Measurements from ENCODE around the gene EXTL2. TPM values are rescaled to one million over a fixed set of nuclear protein-coding genes. Genes with fewer than 3 reads are reported as not detected.

The EXTL2 gene
- total and polyA plus RNA-seq, 9 of the 15 experiments (the other 6 are each of a cell fraction or from before 2014, with no cell fraction given): 8.5 to 40.7 (median 26.0) TPM

DNA sequence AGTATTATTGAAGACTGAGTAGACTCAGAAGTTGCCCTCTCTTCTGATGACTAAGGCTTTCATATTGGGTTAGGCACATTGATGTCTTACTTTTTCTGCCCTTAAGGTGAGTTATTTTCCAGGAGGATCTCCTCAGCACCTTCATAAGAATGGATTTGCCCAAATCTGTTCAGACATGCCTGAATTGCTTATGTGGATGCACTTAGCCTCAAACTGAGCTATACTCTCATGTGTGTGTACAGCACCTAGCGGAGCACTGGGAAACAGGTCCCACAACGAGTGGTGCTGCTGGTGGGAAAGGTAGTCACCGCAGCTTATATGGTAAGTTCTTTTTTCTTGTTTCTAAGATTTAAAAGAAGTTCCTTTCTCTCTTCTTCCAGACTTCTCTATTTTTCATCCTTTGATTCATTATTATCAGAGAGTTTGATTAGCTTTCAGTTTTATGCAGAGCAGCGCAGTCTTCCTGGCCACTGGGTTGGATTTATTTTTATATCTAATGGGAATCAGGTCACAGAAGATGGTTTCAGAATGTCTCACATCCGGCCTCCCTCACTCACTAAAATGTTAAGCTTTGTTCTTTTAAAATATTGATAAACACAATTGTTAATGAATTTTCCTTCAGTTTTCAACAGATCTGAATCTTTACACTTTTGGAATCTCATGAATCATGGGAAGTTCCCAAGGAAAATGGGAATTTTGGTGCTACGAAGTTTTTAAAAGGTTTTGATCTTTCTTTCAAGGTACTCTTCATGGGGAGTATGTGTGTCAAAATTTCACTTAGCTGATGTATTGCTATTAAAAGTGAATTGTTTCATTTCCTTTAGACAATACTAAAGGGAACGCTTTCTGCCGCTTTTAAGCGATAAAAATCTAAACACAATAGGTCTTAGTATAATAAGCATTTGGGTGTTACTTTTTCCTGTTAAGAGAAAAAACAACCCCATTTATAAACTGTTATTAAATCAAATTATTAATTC, 58.5 kb downstream of the EXTL2 start:
- in situ Hi-C loops (cut with MboI): no loop called here
- H3K4me2 ChIP-seq (ENCODE audit: insufficient read depth, low read length): no peak overlapping the region
- H3K27ac ChIP-seq (ENCODE audit: extremely low read depth, low read depth, low read length): no peak overlapping the region
- no peak overlapping the region for H3K4me3 ChIP-seq
- DNase-seq (ENCODE audit: extremely low read depth in 1 of 4, low spot score in 3 of 4) (no peak), FAIRE-seq (no peak), ATAC-seq (peak; percentile 33; the same call in 1 of the 3 replicates)
- WGBS (ENCODE audit: insufficient coverage, low coverage, missing lambda C conversion rate): 56% methylated on average over 9 of the region's 9 CpGs
- POLR2A ChIA-PET: no interaction called here
- no peak overlapping the region for H3K9ac ChIP-seq (ENCODE audit: insufficient read depth in 1 of 2, low read depth in 2 of 2, low read length in 2 of 2)
- CTCF ChIA-PET (ENCODE audit: low intra/inter-chr PET ratio): interaction anchor here (1.8 kb wide), 1 partner anchor 32 kb away, joined by 7 read pairs; no protein-coding TSS in a partner anchor
- peak overlapping the region; percentile 8; the same call in 1 of the 2 replicates for H2AFZ ChIP-seq (ENCODE audit: low read depth, low read length)
- no peaks in the 10 kb centered on the region for H3K4me1 ChIP-seq (replicated peaks in 1 of 2; ENCODE audit: control insufficient read depth in 2 of 2, insufficient read depth in 2 of 2, low read length in 2 of 2)
- H3K27me3 ChIP-seq (ENCODE audit: control insufficient read depth in 2 of 2, insufficient read depth in 2 of 2, low read length in 2 of 2): no peaks in the 10 kb centered on the region
- no peaks in the 10 kb centered on the region for H3K9me3 ChIP-seq (replicated peaks; ENCODE audit: control insufficient read depth, insufficient read depth, low read depth, low read length)
- no peaks in the 10 kb centered on the region for H4K20me1 ChIP-seq (replicated peaks; ENCODE audit: control insufficient read depth, insufficient read depth, low read length)
- BruUV-seq (replicated peaks): no TSS peak
- H3K36me3 ChIP-seq (ENCODE audit: control insufficient read depth, insufficient read depth, low read length): no peaks in the 10 kb centered on the region
- TF ChIP-seq MCM7 (IDR thresholded peaks at IDR 0.05) (no peak), ZNF384 (IDR thresholded peaks at IDR 0.05; ENCODE audit: low read depth, low read length) (no peak), NR3C1 (CRISPR knock-in tag; IDR thresholded peaks at IDR 0.05) (no peak), ZNF324 (CRISPR knock-in tag; IDR thresholded peaks at IDR 0.05) (no peak), TAF15 (IDR thresholded peaks at IDR 0.05; ENCODE audit: low read depth, low read length) (no peak), NFIC (IDR thresholded peaks at IDR 0.05) (no peak), ZFPM2 (CRISPR knock-in tag; IDR thresholded peaks at IDR 0.05) (no peak), SMARCA4 (IDR thresholded peaks at IDR 0.05) (no peak), HMGN3 (IDR thresholded peaks at IDR 0.05; ENCODE audit: borderline replicate concordance, extremely low read depth, insufficient read length, low read depth, low read length) (no peak), HBP1 (CRISPR knock-in tag; IDR thresholded peaks at IDR 0.05) (no peak), ZNF77 (CRISPR knock-in tag; IDR thresholded peaks at IDR 0.05) (no peak), ARHGAP35 (IDR thresholded peaks at IDR 0.05; ENCODE audit: partially characterized antibody) (no peak), FOXJ2 (tag; IDR thresholded peaks at IDR 0.05) (no peak), MIER1 (IDR thresholded peaks at IDR 0.05; ENCODE audit: low read depth) (no peak), HSF4 (CRISPR knock-in tag; IDR thresholded peaks at IDR 0.05; ENCODE audit: borderline replicate concordance) (no peak)
- no peaks in the 10 kb centered on the region for H3K79me2 ChIP-seq (ENCODE audit: control insufficient read depth, insufficient read depth, low read length)
- no peaks in the 10 kb centered on the region for H3K9me1 ChIP-seq (ENCODE audit: control insufficient read depth, insufficient read depth, low read length)
- intact Hi-C loops (cut with micrococcal nuclease): loop anchor here (2.0 kb wide), 1 partner anchor 31 kb away; no protein-coding TSS in a partner anchor
